Naive thymus-derived CD8-positive, alpha-beta T cell (primary cell): ENCODE results near the gene ASPHD2. TPM values are rescaled to one million over a fixed set of nuclear protein-coding genes. Genes with fewer than 3 reads are reported as not detected.
"Not testable (repeated sequence)": the region's sequence is repeated elsewhere in the genome, so short reads cannot be mapped to it uniquely, and the experiment has no call there.

Source experiments
- ATAC-seq, 2 donors: fragments of 150-1000 bp; cut with Tn5 transposase in 1 of 2; sonication (Bioruptor Pico), chemical (Tn5 transposase) in 1 of 2; 1 replicate in 1 of 2; 2 replicates in 1 of 2; pipeline ENCODE4 v1.10.0; 2021; ENCODE audit warnings: mild to moderate bottlenecking in 2 of 2, moderate library complexity in 2 of 2
- POLR2A ChIA-PET: fragments of 350-600 bp; sonication (Branson Sonifier 250); formaldehyde crosslinking; loops from one replicate; lab custom pipeline; 2021; ENCODE audit warnings: antibody characterized with exemption; lab: Charles Lee
- DNase-seq, 10 donors: peaks; one replicate each; pipeline versions ENCODE4 v3.0.0 to v3.0.0-alpha.2; 2020 to 2022
- H3K27ac Mint-ChIP-seq, 10 donors: one replicate each; pipeline ENCODE4 v1.8.0; 2020 to 2022; ENCODE audit warnings: mild to moderate bottlenecking in 10 of 10, mixed read lengths in 10 of 10, moderate library complexity in 4 of 10, inconsistent platforms in 1 of 10
- H3K27me3 Mint-ChIP-seq, 5 donors: one replicate each; pipeline ENCODE4 v1.8.0; 2021 to 2022; ENCODE audit warnings: mixed read lengths in 5 of 5
- H3K36me3 Mint-ChIP-seq, 3 donors: one replicate each; pipeline ENCODE4 v1.8.0; 2020 to 2022; ENCODE audit warnings: mixed read lengths in 3 of 3, mild to moderate bottlenecking in 2 of 3, inconsistent platforms in 1 of 3
- H3K4me1 Mint-ChIP-seq, 4 donors: one replicate each; pipeline ENCODE4 v1.8.0; 2021 to 2022; ENCODE audit warnings: mixed read lengths in 4 of 4
- H3K4me3 Mint-ChIP-seq, 10 donors: one replicate each; pipeline ENCODE4 v1.8.0; 2020 to 2022; ENCODE audit warnings: mild to moderate bottlenecking in 10 of 10, mixed read lengths in 10 of 10, moderate library complexity in 6 of 10, inconsistent platforms in 1 of 10
- H3K9me3 Mint-ChIP-seq, 9 donors: one replicate each; pipeline ENCODE4 v1.8.0; 2020 to 2022; ENCODE audit warnings: mixed read lengths in 9 of 9, mild to moderate bottlenecking in 3 of 9, inconsistent platforms in 1 of 9, moderate library complexity in 1 of 9
- polyA plus RNA-seq, 3 donors: library from polyadenylated mRNA; unstranded; fragments of 300-500 nt; fragmentation: Illumina TruSeq; gene quantifications; one replicate each; pipeline ENCODE4 v1.2.3, GENCODE V29; 2021
- total RNA-seq, 8 experiments: library from RNA in 2 of 8; stranded (reverse) in 2 of 8; gene quantifications; one replicate each; pipeline ENCODE4 v1.2.3 and lab custom pipeline; 2021 to 2026

The ASPHD2 gene
- total and polyA plus RNA-seq, 5 experiments from 2014 or later: 2.3 to 3.5 (median 2.9) TPM

DNA sequence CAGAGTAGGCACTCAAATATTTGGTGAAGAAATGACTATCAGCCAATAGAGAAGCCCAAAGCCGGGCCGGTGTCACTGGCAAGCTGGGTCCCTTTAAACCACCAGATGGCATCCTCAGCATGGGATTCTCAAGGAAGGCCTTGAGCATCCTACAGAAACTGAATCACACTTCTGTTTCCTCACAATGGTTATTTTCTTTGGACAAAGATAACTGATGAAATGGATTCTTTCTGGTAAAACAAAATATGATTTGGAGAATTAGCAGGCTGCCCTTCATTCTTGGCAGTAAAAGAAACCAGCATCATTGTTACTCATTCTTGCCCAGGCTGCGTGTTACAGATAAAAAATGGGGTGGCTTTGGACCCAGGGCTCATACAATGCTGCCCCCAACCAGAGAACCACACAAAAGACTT lies 30.3 kb upstream of the ASPHD2 start:
- Mint-ChIP-seq H3K4me3 (no peak overlapping the region), H3K27ac (no peak overlapping the region), H3K27me3 (peaks cover 0 to 11% (median 5%) of the 10 kb centered on the region in 5 donors), H3K4me1 (peaks cover 0 to 2% (median 0%) of the 10 kb centered on the region in 4 donors), H3K9me3 (no peaks in the 10 kb centered on the region), H3K36me3 (no peaks in the 10 kb centered on the region)
- ATAC-seq: peak; percentile 46 to 81
- DNase-seq: peak; percentile 10 to 74 (median 40)
- POLR2A ChIA-PET: no interaction called here

GRCh38 chr22:26399289-26399688 lies 29.8 kb upstream of the ASPHD2 start:
- Mint-ChIP-seq H3K36me3 (no peaks in the 10 kb centered on the region), H3K27me3 (peaks cover 0 to 12% (median 5%) of the 10 kb centered on the region in 5 donors), H3K27ac (no peak overlapping the region), H3K4me1 (peaks cover 0 to 3% (median under 1%) of the 10 kb centered on the region in 4 donors), H3K9me3 (no peaks in the 10 kb centered on the region), H3K4me3 (no peak overlapping the region)
- ATAC-seq: no peak
- no peak for DNase-seq
- POLR2A ChIA-PET: no interaction called here

DNA sequence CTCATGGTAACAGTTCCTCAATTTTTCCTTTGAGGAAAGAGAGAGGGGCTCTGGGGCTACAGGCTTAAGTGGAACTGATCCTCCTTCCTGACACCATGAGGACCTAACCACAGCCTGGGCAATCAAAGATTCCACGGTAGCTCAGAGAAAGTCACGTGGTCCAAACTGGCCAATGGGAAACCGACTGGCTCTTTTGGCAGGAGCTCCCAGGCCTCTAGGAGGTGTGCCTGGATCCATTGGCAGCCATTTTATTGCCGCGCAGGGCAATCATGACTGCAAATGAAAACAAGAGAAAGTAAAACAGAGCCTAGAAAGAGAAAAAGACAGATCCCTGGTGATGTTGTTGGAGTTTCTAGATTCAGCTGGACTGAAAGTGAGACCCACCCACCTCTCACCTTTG lies 27.3 kb upstream of the ASPHD2 start:
- POLR2A ChIA-PET: interaction anchor here (0.7 kb wide), 1 partner anchor 9 kb away, joined by 3 read pairs; no protein-coding TSS in a partner anchor

DNA sequence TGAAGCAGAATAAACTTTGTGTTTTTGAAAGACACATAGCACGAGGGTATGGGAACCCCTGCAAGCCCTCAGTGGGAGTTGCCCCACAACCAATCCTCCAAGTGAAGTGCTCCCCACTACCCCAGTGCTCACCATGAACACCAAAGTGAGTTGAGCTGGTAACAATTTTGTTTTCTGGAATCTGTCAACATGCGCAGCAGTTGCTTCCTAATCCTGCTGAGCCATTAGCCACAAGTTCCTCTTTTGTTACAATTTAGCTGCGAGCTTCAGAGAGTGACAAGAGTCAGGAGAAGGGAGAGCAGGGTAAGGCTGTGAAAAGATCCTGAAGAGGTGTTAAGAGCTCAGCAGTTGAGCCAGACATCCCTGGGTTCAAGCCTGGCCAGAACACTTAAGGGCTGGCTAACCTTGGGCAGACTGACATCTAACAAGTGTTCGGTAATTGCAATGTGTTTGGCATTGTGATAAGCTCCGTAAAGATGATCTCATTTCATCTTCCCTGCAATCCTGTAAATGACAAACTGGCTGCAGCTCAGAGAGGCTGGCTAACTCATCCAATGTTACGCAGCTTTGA lies 24.1 kb upstream of the ASPHD2 start:
- POLR2A ChIA-PET: no interaction called here
- DNase-seq: no peak
- H3K27me3 Mint-ChIP-seq: peaks cover 0 to 27% (median 10%) of the 10 kb centered on the region in 5 donors
- H3K4me1 Mint-ChIP-seq: peaks cover 0 to 10% (median under 1%) of the 10 kb centered on the region in 4 donors
- no peak for ATAC-seq
- H3K9me3 Mint-ChIP-seq: no peaks in the 10 kb centered on the region
- no peaks in the 10 kb centered on the region for H3K36me3 Mint-ChIP-seq
- H3K27ac Mint-ChIP-seq: no peak overlapping the region
- H3K4me3 Mint-ChIP-seq: no peak overlapping the region

More for the DNA sequence above, 27.3 kb upstream of the ASPHD2 start:
- Mint-ChIP-seq H3K36me3 (no peaks in the 10 kb centered on the region), H3K27me3 (peaks cover 0 to 21% (median 5%) of the 10 kb centered on the region in 5 donors), H3K9me3 (no peaks in the 10 kb centered on the region), H3K4me3 (no peak overlapping the region), H3K27ac (no peak overlapping the region), H3K4me1 (peaks cover 0 to 10% (median under 1%) of the 10 kb centered on the region in 4 donors)
- DNase-seq: no peak
- ATAC-seq: no peak

- H3K27me3 Mint-ChIP-seq: peaks cover 0 to 27% (median 10%) of the 10 kb centered on the region in 5 donors
- POLR2A ChIA-PET: interaction anchor here (0.6 kb wide), 1 partner anchor 1007 kb away, joined by 3 read pairs; no protein-coding TSS in a partner anchor
- no peak overlapping the region for H3K4me3 Mint-ChIP-seq
- DNase-seq (no peak), ATAC-seq (no peak)
- H3K9me3 Mint-ChIP-seq: no peaks in the 10 kb centered on the region
- no peak overlapping the region for H3K27ac Mint-ChIP-seq
- no peaks in the 10 kb centered on the region for H3K36me3 Mint-ChIP-seq
- H3K4me1 Mint-ChIP-seq: peaks cover 0 to 10% (median under 1%) of the 10 kb centered on the region in 4 donors
Observed at GRCh38 chr22:26406118-26406517, 22.9 kb upstream of the ASPHD2 start.

DNA sequence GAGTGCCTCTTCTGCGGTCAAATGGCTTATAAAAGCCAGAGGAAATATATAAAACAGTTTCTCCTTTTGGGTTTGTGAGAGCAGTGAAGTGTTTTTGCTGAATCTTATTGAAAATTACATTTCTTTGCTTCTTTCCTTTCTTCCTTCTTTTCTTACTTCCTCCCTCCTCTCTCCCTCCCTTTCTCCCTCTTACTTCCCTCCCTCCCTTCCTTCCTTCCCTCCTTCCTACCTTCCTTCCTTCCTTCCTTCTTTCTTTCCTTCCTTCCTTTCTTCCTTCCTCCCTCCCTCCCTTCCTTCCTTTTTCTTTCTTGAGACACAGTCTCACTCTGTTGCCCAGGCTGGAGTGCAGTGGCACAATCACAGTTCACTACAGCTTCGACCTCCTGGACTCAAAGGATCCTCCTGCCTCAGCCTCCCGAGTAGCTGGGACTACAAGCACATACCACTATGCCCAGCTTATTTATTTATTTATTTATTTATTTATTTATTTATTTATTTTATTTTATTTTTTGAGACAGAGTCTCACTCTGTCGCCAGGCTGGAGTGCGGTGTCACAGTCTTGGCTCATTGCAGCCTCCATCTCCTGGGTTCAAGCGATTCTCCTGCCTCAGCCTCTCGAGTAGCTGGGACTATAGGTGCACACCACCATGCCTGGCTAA lies 20.4 kb upstream of the ASPHD2 start:
- POLR2A ChIA-PET, H3K36me3 Mint-ChIP-seq, DNase-seq, ATAC-seq, H3K9me3 Mint-ChIP-seq, H3K27ac Mint-ChIP-seq, H3K4me3 Mint-ChIP-seq: not testable (repeated sequence)
- Mint-ChIP-seq H3K27me3 (peaks cover 0 to 19% (median 8%) of the 10 kb centered on the region in 5 donors), H3K4me1 (peaks cover 0 to 10% (median 0%) of the 10 kb centered on the region in 4 donors)

- Mint-ChIP-seq H3K27ac (no peak overlapping the region), H3K4me1 (peaks cover 0 to 2% (median 0%) of the 10 kb centered on the region in 4 donors), H3K36me3 (peaks cover 0 to 1% (median 0%) of the 10 kb centered on the region in 3 donors), H3K27me3 (peaks cover 0 to 16% (median 5%) of the 10 kb centered on the region in 5 donors), H3K4me3 (no peak overlapping the region), H3K9me3 (no peaks in the 10 kb centered on the region)
- ATAC-seq (no peak), DNase-seq (no peak)
- POLR2A ChIA-PET: no interaction called here
Observed at GRCh38 chr22:26409719-26410335, 19.2 kb upstream of the ASPHD2 start.

GRCh38 chr22:26410386-26410785 lies 18.7 kb upstream of the ASPHD2 start:
- no peak overlapping the region for H3K27ac Mint-ChIP-seq
- POLR2A ChIA-PET: interaction anchor here (0.8 kb wide), 2 partner anchors 8 to 19 kb away, joined by 3 read pairs; partner anchors contain the start of gene ASPHD2
- peaks cover 0 to 12% (median 5%) of the 10 kb centered on the region in 5 donors for H3K27me3 Mint-ChIP-seq

DNA sequence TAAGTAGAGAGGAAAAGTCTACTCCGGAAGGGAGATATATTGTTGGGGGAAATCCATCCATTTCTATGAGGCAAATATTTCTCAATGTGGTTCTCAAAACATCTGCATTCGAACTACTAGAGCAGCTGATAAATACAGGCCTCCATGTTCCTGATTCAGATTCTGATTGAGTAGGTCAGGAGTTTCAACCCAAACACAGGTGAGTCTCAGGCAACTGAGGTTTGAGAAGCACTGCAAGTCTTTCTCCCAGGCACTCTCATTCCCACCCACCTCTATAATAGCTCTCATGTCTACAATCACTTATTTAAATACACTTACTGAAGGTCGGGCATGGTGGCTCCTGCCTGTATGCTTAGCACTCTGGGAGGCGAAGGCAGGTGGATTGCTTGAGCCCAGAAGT lies 14.7 kb upstream of the ASPHD2 start:
- H3K4me1 Mint-ChIP-seq: no peaks in the 10 kb centered on the region
- H3K27ac Mint-ChIP-seq: no peak overlapping the region
- H3K4me3 Mint-ChIP-seq: no peak overlapping the region
- ATAC-seq: no peak
- H3K36me3 Mint-ChIP-seq: peaks cover 0 to 1% (median 0%) of the 10 kb centered on the region in 3 donors
- H3K27me3 Mint-ChIP-seq: peaks cover 0 to 21% (median 10%) of the 10 kb centered on the region in 5 donors
- H3K9me3 Mint-ChIP-seq: no peaks in the 10 kb centered on the region
- DNase-seq: no peak
- POLR2A ChIA-PET: no interaction called here

More at GRCh38 chr22:26410386-26410785, 18.7 kb upstream of the ASPHD2 start:
- Mint-ChIP-seq H3K4me3 (no peak overlapping the region), H3K9me3 (no peaks in the 10 kb centered on the region), H3K4me1 (no peaks in the 10 kb centered on the region), H3K36me3 (peaks cover 0 to 1% (median 0%) of the 10 kb centered on the region in 3 donors)
- no peak for ATAC-seq
- DNase-seq: no peak

- ATAC-seq: no peak
- peaks cover 0 to 16% (median 7%) of the 10 kb centered on the region in 5 donors for H3K27me3 Mint-ChIP-seq
- H3K4me3 Mint-ChIP-seq: no peak overlapping the region
- H3K9me3 Mint-ChIP-seq: no peaks in the 10 kb centered on the region
- no peak overlapping the region for H3K27ac Mint-ChIP-seq
- POLR2A ChIA-PET: no interaction called here
- peaks cover 0 to 1% (median 0%) of the 10 kb centered on the region in 3 donors for H3K36me3 Mint-ChIP-seq
- no peak for DNase-seq
- H3K4me1 Mint-ChIP-seq: no peaks in the 10 kb centered on the region
Observed at GRCh38 chr22:26416256-26416655, 12.8 kb upstream of the ASPHD2 start.

DNA sequence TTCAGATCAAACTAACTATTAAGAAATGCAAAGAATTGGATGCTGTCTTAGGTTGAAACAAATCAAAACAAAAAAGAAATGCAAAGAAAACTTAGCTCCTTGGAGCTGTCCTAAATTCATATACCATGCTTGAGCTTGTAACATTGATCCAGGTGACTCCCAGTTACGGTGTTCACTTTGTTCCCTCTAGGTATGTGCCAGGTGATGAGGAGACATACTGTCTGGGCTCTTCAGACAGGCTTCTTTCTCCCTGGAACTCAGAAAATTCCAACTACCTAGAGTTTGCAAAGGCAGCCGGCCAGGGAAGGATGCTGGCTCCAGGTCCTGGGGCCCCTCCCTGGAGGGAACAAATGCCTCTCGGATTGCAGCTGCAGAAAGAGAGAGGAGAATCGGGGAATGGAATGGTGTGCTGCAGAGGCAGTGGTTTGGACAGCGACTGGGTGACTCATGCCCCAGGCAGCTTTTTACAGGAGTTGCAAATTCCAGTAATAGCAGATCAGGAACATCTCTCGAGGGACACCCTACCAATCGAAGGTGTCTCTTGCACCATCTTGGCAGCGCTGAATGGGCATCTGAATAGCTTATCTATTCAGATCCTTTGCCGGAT lies 12.3 kb upstream of the ASPHD2 start:
- ATAC-seq (no peak), DNase-seq (no peak)
- H3K4me1 Mint-ChIP-seq: no peaks in the 10 kb centered on the region
- H3K9me3 Mint-ChIP-seq: peaks cover 0 to 4% (median 0%) of the 10 kb centered on the region in 9 donors
- POLR2A ChIA-PET: no interaction called here
- H3K27ac Mint-ChIP-seq: no peak overlapping the region
- H3K36me3 Mint-ChIP-seq: peaks cover 0 to 3% (median 0%) of the 10 kb centered on the region in 3 donors
- peaks cover 0 to 16% (median 7%) of the 10 kb centered on the region in 5 donors for H3K27me3 Mint-ChIP-seq
- no peak overlapping the region for H3K4me3 Mint-ChIP-seq

DNA sequence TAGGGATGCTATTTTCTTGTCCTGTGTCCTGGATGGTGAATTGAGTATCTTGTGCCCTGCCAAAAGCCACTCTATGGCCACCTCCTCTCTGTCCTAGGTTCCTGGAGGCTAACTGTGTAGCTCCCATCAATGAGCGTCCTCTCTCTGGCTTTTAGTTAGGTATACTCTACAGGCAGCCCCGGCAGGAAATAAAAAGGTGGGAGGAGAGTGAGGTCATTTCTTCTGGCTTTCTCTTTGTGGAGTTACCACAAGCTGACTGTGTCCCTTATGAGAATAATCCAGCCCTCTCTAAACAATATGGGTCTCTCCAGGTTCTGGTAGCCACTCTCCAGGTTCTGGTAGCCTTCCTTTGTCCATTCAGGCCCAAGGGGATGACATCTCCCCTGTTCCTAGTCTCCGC lies 11.7 kb upstream of the ASPHD2 start:
- H3K4me3 Mint-ChIP-seq: no peak overlapping the region
- no peak for DNase-seq
- ATAC-seq: no peak
- H3K27me3 Mint-ChIP-seq: peaks cover 0 to 16% (median 7%) of the 10 kb centered on the region in 5 donors
- H3K9me3 Mint-ChIP-seq: peaks cover 0 to 5% (median 0%) of the 10 kb centered on the region in 9 donors
- H3K4me1 Mint-ChIP-seq: no peaks in the 10 kb centered on the region
- POLR2A ChIA-PET: no interaction called here
- no peak overlapping the region for H3K27ac Mint-ChIP-seq
- H3K36me3 Mint-ChIP-seq: peaks cover 0 to 5% (median under 1%) of the 10 kb centered on the region in 3 donors
